Urothelium cell line (cell line): Measurements from ENCODE around the gene SPAG17.

ENCODE experiments used
- DNase-seq: peaks from one replicate; pipeline ENCODE4 v3.0.0; 2011; ENCODE audit warnings: low spot score, mixed read lengths
- FAIRE-seq: peaks from 2 replicates; lab custom pipeline; 2011; peaks lifted over from hg19 to GRCh38; lab: Jason Lieb, UNC

SPAG17 gene

DNA sequence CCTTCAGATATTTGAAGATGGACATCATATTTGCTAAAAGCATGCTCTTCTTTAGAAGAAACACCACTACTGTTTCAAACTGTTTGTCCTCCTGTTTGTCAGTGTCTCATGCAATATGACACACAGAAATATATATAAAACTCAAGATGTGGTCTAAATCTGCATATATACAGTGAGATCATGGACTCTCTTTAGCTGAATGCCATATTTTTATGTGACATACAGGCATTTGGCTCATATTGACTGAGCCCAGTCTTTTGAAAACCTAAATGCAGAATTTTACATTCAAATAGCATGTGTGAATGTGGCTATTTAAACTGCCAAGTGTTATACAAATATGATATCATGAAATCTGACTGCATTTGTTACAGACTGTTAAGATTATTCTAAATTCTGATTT lies 274.0 kb downstream of the SPAG17 start:
- DNase-seq (no peak), FAIRE-seq (no peak)

DNA sequence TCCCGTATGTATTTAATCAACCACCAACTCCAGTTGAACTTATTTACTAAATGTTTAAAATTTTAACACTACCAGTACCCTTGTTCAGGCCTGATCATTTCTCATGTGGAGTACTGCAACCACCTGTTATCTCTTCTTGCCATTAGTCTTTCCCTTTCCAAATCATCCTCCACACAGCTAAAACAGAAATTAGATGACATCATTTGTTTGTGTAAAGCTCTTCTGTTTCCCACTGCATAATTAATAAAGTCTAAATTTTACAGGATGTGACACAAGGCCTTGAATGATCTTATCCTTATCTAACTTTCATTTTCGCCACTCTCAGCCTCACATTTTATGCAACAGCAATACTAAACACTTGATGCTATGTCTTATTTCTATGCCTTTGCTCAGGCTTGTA lies 280.0 kb downstream of the SPAG17 start:
- no peak for FAIRE-seq

DNA sequence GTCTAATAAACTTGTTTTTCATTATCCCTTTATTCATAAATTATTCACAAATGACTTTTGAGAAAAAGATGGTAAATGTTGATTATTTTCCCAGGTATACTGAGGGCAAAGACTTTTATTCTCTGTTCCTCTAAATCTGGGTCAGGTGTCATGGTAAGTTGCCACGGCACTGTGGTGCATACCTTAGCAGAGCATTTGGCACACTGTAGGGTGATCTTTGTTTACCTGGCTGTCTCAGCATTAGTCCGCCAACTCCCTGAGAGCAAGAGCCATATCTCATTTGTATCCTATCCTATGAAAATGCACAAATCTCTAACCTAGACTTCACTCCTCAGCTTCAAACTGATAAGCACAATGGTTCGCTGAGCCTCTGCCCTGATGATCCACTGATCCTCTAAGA lies 280.5 kb downstream of the SPAG17 start:
- FAIRE-seq (no peak), DNase-seq (no peak)

More for the DNA sequence above, 280.0 kb downstream of the SPAG17 start:
- no peak for DNase-seq
